ENCODE results near the gene ANKRD1. TPM values are rescaled to one million over a fixed set of nuclear protein-coding genes. Genes with fewer than 3 reads are reported as not detected.

ANKRD1 gene
- total and polyA plus RNA-seq, 2 of the 8 experiments (the other 6 are each of a cell fraction or from before 2014, with no cell fraction given) = 0.03 TPM; not detected in 1

DNA sequence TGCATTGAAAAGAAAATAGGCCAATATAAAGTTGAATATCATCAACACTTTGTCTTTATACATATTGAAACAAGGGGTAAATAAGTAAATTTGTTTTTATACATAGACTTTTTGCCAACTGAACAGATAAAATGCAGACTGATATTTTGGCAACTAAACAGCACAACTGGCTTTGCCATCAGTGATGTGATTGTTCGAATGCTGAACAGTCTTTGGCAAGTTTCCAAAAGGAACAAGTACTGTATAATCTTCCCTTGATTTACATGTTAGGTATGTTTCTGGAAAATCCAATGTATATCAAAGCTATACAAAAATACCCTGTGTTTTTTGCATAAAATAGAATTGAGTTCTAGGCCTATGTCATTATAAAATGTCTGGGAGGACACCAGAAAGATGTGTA is 18.2 kb upstream of the ANKRD1 start:
- Histone ChIP-seq H3K4ac (replicated peaks; ENCODE audit: insufficient read length, low read depth, low read length) (no peak overlapping the region), H2BK5ac (ENCODE audit: low read depth, low read length) (no peak overlapping the region), H4K91ac (replicated peaks; ENCODE audit: insufficient read length, low read length) (no peak overlapping the region), H3K36me3 (ENCODE audit: control insufficient read depth in 2 of 4, insufficient read depth in 4 of 4, low read length in 3 of 4) (no peaks in the 10 kb centered on the region), H3K27me3 (replicated peaks in 1 of 4; ENCODE audit: control insufficient read depth in 3 of 4, extremely low read depth in 1 of 4, insufficient read depth in 3 of 4, low read length in 3 of 4) (peaks cover 12 to 52% (median 37%) of the 10 kb centered on the region in 4 experiments), H2BK12ac (ENCODE audit: low read depth, low read length) (no peak overlapping the region), H3K14ac (ENCODE audit: insufficient read length) (no peak overlapping the region), H3K23me2 (ENCODE audit: low read depth, low read length) (no peaks in the 10 kb centered on the region), H3K56ac (replicated peaks; ENCODE audit: insufficient read length, low read depth, low read length) (no peak overlapping the region), H3K9ac (replicated peaks in 1 of 4; ENCODE audit: extremely low read depth in 1 of 4, low read depth in 3 of 4, low read length in 3 of 4) (no peak overlapping the region), H2BK15ac (ENCODE audit: low read length) (no peak overlapping the region), H3K79me1 (ENCODE audit: low read depth, low read length) (no peaks in the 10 kb centered on the region), H2BK20ac (ENCODE audit: low read length) (no peak overlapping the region), H2BK120ac (replicated peaks; ENCODE audit: low read depth, low read length) (no peak overlapping the region), H4K8ac (ENCODE audit: extremely low read depth, insufficient read depth, low read length) (no peak overlapping the region), H4K20me1 (replicated peaks in 1 of 2; ENCODE audit: control insufficient read depth in 1 of 2, insufficient read depth in 2 of 2, low read length in 2 of 2) (no peaks in the 10 kb centered on the region), H3K23ac (ENCODE audit: insufficient read length) (no peak overlapping the region), H3K4me3 (ENCODE audit: extremely low read depth in 1 of 4, insufficient read depth in 2 of 4, low read depth in 3 of 4, low read length in 4 of 4) (no peak overlapping the region), H2AFZ (ENCODE audit: low read length) (no peak overlapping the region), H3K9me3 (ENCODE audit: insufficient read depth in 2 of 2, low read depth in 1 of 2, low read length in 1 of 2) (no peaks in the 10 kb centered on the region), H3K79me2 (ENCODE audit: control insufficient read depth in 1 of 2, insufficient read depth in 2 of 2, low read length in 2 of 2) (no peaks in the 10 kb centered on the region), H3K27ac (ENCODE audit: low read depth, low read length) (no peak overlapping the region), H2AK5ac (ENCODE audit: low read depth, low read length) (no peak overlapping the region), H4K5ac (ENCODE audit: insufficient read length, low read depth, low read length) (no peak overlapping the region), H3K18ac (ENCODE audit: extremely low read depth, low read length) (no peak overlapping the region), H3K4me2 (ENCODE audit: insufficient read depth in 1 of 2, low read depth in 2 of 2, low read length in 2 of 2) (no peak overlapping the region), H3K4me1 (replicated peaks in 1 of 4; ENCODE audit: control insufficient read depth in 3 of 4, insufficient read depth in 4 of 4, low read length in 3 of 4) (no peaks in the 10 kb centered on the region)
- FAIRE-seq (no peak), DNase-seq (ENCODE audit: low read depth in 1 of 2, low spot score in 2 of 2) (no peak)
- CTCF ChIA-PET (ENCODE audit: partially characterized antibody) = interaction anchor here (1.3 kb wide), 1 partner anchor 27 kb away, joined by 3 read pairs; no protein-coding TSS in a partner anchor
- POLR2A ChIA-PET (ENCODE audit: partially characterized antibody) = no interaction called here
- WGBS, 2 experiments (ENCODE audit: extremely low coverage in 1 of 2, insufficient coverage in 1 of 2, insufficient read length in 1 of 2, insufficient replicate concordance in 2 of 2, low coverage in 1 of 2, low lambda C conversion rate in 2 of 2, missing lambda C conversion rate in 1 of 2) = 90% methylated on average over 1 of the region's 1 CpG; no CpG with 5 or more reads in 1 of the 2 experiments
- no peak for TF ChIP-seq YY1 (IDR thresholded peaks at IDR 0.05; ENCODE audit: low read depth, low read length)
- TF ChIP-seq RBBP5 (IDR thresholded peaks at IDR 0.05; ENCODE audit: borderline replicate concordance, low read depth, low read length) = no peak
- TF ChIP-seq MAFK (IDR thresholded peaks at IDR 0.05; ENCODE audit: low read depth, low read length) = no peak
- no peak for TF ChIP-seq SP1 (IDR thresholded peaks at IDR 0.05; ENCODE audit: low read depth, low read length)
- TF ChIP-seq CBX5 (IDR thresholded peaks at IDR 0.05; ENCODE audit: low read depth, low read length) = no peak
- TF ChIP-seq CREB1 (IDR thresholded peaks at IDR 0.05) = no peak
- TF ChIP-seq KDM4A (IDR thresholded peaks at IDR 0.05; ENCODE audit: low read depth, low read length, severe bottlenecking) = no peak
- TF ChIP-seq TEAD4 (IDR thresholded peaks at IDR 0.05; ENCODE audit: low read depth, low read length) = no peak
- TF ChIP-seq SIRT6 (IDR thresholded peaks at IDR 0.05; ENCODE audit: low read length) = no peak
- no peak for TF ChIP-seq EGR1 (IDR thresholded peaks at IDR 0.05; ENCODE audit: borderline replicate concordance, low read depth, low read length)
- no peak for TF ChIP-seq HDAC2 (IDR thresholded peaks at IDR 0.05; ENCODE audit: borderline replicate concordance in 1 of 2, low read depth in 2 of 2, low read length in 2 of 2)
- TF ChIP-seq EZH2 (IDR thresholded peaks at IDR 0.05; ENCODE audit: low read depth, low read length, severe bottlenecking) = no peak
- no peak for TF ChIP-seq POLR2A (IDR thresholded peaks at IDR 0.05; ENCODE audit: control extremely low read depth in 1 of 2, low read depth in 2 of 2, low read length in 2 of 2)
- TF ChIP-seq RXRA (IDR thresholded peaks at IDR 0.05; ENCODE audit: insufficient read depth, low read depth, low read length) = no peak
